ENCODE results near the gene TRIM42. TPM values are rescaled to one million over a fixed set of nuclear protein-coding genes. Genes with fewer than 3 reads are reported as not detected.

Gene TRIM42
- total RNA-seq (2014; rRNA removed; shearing (Covaris generic)), result not detected in 2 replicates
- not detected in 2 replicates for polyA plus RNA-seq (2014; cell fraction: nucleus; rRNA removed)

DNA sequence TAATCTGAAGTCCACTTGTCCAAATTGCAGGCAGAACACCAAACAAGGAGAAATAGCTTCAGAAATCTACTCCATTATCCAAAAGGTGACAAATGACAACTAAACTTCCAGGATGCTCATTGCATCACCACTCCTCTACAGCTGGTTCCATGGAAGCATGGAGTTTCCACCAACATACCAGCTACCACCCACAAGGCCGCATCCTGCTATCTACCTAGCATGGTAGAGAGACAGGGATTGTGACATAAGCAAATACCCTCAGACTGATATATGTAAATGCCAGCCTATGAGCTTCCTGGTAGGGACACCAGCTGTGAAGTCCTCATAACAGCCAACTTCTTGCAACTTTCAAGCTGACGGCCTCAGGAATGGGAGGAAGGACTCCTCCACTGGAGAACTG, at the start of gene TRIM42:
Gene TRIM42 (plus strand): TSS at position 301 of the 400 bp plus-strand sequence. CDS start 166 bp downstream, outside the sequence.
- no peak for DNase-seq (ENCODE audit: extremely low read depth, low read depth)

DNA sequence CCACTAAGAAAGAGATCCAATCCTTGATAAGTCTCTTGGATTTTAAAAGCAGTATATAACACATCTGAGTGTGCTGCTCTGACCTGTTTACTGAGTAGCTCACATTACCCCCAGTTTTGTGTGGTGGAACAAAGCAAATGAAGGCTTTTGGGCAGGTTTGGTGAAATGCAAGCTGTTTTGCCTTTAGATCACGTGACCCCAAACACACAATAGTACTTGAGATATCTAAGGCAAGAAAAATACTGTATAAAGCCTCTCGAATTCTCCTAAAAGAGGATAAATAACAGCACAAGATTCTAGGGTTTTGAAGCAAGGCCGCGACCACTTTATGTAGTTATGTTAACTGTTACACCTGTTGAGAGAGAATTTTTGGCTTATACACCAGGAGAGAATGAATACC, 49.3 kb upstream of the TRIM42 start:
- DNase-seq (ENCODE audit: extremely low read depth, low read depth), result no peak

- DNase-seq (ENCODE audit: extremely low read depth, low read depth), result no peak
Measured at GRCh38 chr3:140629357-140630137, 48.3 kb upstream of the TRIM42 start.

GRCh38 chr3:140630366-140630765, 47.5 kb upstream of the TRIM42 start:
- DNase-seq (ENCODE audit: extremely low read depth, low read depth), result no peak

DNA sequence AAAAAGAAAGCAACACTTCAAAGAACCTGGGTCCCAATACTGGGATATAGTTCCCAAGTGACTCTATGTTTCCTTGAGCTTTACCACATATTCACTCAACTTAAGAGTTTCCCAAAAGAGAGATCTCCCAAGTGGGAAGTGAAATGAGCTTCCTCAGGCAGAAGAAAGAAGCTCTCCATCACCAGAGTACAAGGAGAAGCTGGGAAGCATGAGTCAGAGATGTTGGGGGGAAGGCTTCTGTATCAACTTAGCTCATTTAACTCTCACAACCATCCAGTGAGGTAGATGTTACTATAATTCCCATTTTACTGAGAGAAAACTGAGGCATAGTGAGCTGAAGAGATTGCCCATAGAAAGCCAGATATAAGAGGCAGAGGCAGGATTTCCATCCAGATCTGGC, 47.0 kb upstream of the TRIM42 start:
- no peak for DNase-seq (ENCODE audit: extremely low read depth, low read depth)

GRCh38 chr3:140635276-140635675, 42.6 kb upstream of the TRIM42 start:
- no peak for DNase-seq (ENCODE audit: extremely low read depth, low read depth)

- DNase-seq (ENCODE audit: extremely low read depth, low read depth), result no peak
Measured at GRCh38 chr3:140636406-140637138, 41.3 kb upstream of the TRIM42 start.

DNA sequence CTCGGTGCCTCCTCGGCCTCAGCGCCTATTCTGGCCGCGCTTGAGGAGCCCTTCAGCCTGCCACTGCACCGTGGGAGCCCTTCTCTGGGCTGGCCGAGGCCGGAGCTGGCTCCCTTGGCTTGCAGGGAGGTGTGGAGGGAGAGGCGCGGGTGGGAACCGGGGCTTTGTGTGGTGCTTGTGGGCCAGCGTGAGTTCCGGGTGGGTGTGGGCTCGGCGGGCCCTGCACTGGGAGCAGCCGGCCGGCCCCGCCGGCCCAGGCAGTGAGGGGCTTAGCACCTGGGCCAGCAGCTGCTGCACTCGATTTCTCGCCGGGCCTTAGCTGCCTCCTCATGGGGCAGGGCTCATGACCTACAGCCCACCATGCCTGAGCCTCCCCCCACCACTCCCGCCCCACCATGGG, 26.6 kb upstream of the TRIM42 start:
- no peak for DNase-seq (ENCODE audit: extremely low read depth, low read depth)

GRCh38 chr3:140655678-140656077, 22.2 kb upstream of the TRIM42 start:
- no peak for DNase-seq (ENCODE audit: extremely low read depth, low read depth)

DNA sequence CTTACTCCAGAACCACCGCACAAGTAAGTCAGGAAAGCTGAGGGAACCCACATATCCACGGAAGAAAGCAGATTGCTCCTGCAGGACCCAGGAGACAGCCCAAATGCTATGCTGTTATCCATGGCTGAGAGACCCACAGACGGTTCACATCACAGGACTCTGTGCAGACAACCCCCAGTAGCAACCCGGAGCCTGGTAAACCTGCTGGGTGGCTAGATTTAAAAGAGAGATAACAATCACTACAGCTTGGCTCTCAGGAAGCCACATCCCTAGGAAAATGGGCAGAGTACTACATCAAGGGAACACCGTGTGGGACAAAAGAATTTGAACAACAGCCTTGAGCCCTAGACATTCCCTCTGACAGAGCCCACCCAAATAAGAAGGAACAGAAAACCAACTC, 13.8 kb upstream of the TRIM42 start:
- DNase-seq (ENCODE audit: extremely low read depth, low read depth), result no peak

DNA sequence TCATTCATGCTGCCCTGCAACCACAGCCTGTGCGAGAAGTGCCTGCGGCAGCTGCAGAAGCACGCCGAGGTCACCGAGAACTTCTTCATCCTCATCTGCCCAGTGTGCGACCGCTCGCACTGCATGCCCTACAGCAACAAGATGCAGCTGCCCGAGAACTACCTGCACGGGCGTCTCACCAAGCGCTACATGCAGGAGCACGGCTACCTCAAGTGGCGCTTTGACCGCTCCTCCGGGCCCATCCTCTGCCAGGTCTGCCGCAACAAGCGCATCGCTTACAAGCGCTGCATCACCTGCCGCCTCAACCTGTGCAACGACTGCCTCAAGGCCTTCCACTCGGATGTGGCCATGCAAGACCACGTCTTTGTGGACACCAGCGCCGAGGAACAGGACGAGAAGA, 4.7 kb downstream of the TRIM42 start:
- no peak for DNase-seq (ENCODE audit: extremely low read depth, low read depth)

DNA sequence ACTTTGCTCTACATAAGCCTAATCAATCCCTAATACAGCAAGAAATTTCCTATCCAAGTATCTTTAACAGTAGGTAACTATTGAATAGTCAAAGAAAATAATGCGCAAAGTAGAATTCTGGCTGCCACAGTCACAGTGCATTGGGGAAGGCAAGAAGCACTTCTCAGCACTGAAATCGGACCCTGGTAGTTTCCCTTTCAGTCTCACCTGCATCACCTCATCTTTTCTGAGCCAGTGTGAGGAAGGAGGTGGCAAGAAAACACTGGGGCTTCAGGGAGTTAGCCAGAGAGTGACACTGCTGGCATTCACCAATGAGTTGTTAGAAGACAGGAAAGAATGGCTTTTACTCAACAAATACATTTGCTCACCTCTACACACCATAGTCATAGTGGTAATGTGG, 8.3 kb downstream of the TRIM42 start:
- no peak for DNase-seq (ENCODE audit: extremely low read depth, low read depth)

DNA sequence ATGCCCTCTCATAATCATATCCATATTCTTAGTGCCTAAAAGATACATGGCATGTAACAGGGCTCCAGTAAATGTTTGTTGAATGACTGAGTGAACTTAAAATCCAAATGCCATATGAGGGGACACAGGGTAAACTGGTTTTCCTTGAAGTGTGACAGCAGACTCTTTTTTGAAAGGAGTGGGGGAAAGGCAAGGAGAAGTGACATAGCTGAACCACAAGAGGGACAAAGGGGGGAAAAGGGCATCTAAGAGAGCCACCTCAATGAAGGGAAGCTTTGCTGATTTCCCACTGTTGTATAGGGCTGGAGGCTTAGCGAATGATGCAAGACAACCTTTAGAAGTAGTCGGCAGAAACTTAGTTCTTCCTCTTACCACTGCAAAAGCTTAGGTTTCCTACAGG, 9.1 kb downstream of the TRIM42 start:
- DNase-seq (ENCODE audit: extremely low read depth, low read depth), result no peak

DNA sequence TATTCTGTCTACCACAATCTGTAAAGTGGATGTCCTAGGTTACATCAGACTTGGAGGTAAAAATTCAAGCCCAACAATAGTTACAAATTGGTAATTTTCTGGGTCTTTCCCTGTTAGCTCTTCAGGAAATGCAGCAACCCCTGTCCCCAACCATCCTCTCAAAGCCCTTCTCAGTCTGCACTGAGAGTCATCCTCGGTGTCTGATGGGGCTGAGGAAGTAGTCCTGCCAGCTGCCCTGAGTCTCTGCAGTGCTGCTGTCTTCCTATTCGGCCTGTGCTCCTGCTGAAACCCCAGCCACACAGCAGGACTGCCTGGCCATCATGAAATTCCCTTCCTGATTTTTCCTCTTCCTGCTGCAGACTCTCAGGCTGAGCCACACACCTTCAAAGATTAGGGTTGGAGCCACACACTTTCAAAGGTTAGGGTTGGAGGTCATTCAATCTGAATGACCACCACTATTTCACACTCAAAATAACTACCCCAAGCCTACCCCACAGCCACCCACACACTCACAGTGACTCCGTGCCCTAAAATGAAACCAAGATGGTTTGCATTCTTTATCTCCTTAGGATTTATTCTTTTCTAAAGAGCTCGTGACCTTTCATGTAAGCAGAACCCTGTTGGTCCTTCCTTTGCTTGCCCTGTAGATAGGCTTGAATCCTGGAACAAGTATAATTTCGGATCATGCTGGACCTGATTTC, 17.6 kb downstream of the TRIM42 start:
- DNase-seq (ENCODE audit: extremely low read depth, low read depth), result no peak

- DNase-seq (ENCODE audit: extremely low read depth, low read depth), result no peak
Measured at GRCh38 chr3:140699516-140700231, 21.8 kb downstream of the TRIM42 start.

- no peak for DNase-seq (ENCODE audit: extremely low read depth, low read depth)
Measured at GRCh38 chr3:140702281-140702680, 24.4 kb downstream of the TRIM42 start.

- no peak for DNase-seq (ENCODE audit: extremely low read depth, low read depth)
Measured at GRCh38 chr3:140703496-140703895, 25.6 kb downstream of the TRIM42 start.

DNA sequence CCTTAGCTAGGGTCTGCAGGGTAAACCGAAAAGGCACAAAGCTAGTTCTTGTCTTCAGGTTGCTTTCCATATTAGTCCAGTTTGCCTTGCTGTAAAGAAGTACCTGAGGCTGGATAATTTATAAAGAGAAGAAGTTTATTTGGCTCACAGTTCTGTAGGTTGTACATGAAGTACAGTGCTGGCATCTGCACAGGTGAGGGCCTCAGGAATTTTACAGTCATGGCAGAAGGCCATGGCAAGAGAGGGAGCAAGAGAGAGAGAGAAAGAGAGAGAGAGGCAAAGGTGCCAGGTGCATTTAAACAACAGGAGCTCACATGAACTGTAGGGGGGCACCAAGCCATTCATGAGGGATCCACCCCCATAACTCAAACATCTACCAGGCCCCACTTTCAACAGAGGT, 26.9 kb downstream of the TRIM42 start:
- DNase-seq (ENCODE audit: extremely low read depth, low read depth), result no peak

DNA sequence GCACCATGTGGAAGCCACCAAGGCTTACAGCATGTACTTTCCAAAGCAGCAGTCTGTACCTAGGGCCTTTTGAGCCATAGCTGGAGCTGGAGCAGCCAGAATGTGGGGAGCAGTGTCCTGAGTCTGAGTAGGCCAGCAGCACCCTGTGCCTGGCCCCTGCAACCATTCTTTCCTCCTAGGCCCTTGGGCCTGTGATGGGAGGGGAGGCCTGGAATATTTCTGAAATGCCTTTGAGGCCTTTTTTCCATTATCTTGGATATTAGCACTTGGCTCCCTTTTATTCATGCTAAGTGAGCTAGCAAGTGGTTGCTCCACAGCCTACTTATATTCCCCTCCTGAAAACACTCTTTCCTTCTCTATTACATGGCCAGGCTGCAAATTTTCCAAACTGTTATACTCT, 28.1 kb downstream of the TRIM42 start:
- no peak for DNase-seq (ENCODE audit: extremely low read depth, low read depth)

- DNase-seq (ENCODE audit: extremely low read depth, low read depth), result no peak
Measured at GRCh38 chr3:140706360-140706759, 28.5 kb downstream of the TRIM42 start.

DNA sequence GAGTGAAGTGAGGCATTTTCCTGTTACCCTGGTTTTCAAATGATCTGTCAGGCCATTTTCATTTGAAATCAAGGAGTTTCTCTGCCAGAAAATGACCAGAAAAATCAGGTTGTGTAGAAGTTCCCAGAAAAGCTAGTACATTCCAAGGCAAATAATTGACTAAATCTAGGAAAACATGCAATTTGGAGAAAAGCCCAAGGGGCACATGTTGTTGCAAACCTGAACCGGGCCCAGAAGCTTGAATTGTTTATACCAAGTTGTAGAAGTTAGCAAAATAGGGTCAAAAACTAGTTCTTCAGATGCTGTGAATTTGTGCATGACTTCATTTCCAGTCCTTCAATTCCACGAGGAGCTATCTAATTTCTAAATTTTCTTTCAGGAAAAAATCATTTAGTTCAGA, 31.0 kb downstream of the TRIM42 start:
- no peak for DNase-seq (ENCODE audit: extremely low read depth, low read depth)
